A549 (cell line): ENCODE results near the gene PRKAG2.

Experiments
- HDAC2 ChIP-seq: fragments of 200-600 bp; sonication (generic); IDR thresholded peaks from 2 replicates; pipeline ENCODE4 v1.6.1; 2016
- POLR2A ChIP-seq: IDR thresholded peaks from 2 replicates; pipeline ENCODE4 v1.6.1; 2012; ENCODE audit warnings: mild to moderate bottlenecking, low read length
- SREBF2 ChIP-seq: fragments of 450-650 bp; IDR thresholded peaks from 2 replicates; pipeline ENCODE4 v1.6.1; 2014; ENCODE audit warnings: mild to moderate bottlenecking, moderate library complexity
- TF ChIP-seq, protein P1 (sequence below): fragments of >200 bp; sonication (Bioruptor Twin); formaldehyde crosslinking; IDR thresholded peaks from 3 replicates; pipeline ENCODE4 v1.5.1; 2016
- TF ChIP-seq, protein P2 (sequence below): IDR thresholded peaks from 2 replicates; pipeline ENCODE4 v1.6.1; 2012

DNA sequence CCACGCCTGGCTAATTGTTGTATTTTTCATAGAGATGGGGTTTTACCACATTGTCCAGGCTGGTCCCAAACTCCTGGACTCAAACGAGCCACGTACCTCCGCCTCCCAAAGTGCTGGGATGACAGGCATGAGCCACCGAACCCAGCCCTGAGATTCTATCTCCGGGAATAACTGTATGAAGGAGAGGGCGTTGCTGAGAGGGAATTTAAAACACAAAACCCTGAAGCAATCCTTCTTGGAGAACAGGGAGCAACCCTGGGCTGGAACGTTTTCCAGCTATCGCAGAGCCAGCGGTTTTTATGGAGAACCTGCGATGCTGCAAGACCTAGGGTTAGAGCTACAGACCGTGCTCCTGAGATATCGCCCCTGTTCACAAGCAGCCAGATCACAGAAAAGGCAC is 144.6 kb downstream of the PRKAG2 start:
- TF ChIP-seq, protein P1, sequence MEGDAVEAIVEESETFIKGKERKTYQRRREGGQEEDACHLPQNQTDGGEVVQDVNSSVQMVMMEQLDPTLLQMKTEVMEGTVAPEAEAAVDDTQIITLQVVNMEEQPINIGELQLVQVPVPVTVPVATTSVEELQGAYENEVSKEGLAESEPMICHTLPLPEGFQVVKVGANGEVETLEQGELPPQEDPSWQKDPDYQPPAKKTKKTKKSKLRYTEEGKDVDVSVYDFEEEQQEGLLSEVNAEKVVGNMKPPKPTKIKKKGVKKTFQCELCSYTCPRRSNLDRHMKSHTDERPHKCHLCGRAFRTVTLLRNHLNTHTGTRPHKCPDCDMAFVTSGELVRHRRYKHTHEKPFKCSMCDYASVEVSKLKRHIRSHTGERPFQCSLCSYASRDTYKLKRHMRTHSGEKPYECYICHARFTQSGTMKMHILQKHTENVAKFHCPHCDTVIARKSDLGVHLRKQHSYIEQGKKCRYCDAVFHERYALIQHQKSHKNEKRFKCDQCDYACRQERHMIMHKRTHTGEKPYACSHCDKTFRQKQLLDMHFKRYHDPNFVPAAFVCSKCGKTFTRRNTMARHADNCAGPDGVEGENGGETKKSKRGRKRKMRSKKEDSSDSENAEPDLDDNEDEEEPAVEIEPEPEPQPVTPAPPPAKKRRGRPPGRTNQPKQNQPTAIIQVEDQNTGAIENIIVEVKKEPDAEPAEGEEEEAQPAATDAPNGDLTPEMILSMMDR = no peak
- TF ChIP-seq HDAC2 = no peak
- TF ChIP-seq, protein P2, sequence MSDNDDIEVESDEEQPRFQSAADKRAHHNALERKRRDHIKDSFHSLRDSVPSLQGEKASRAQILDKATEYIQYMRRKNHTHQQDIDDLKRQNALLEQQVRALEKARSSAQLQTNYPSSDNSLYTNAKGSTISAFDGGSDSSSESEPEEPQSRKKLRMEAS = no peak
- no peak for TF ChIP-seq SREBF2
- TF ChIP-seq POLR2A = no peak
